GM10266 (cell line): Measurements from ENCODE around the gene FXYD4.

Experiments
- DNase-seq: peaks from one replicate; pipeline ENCODE4 v3.0.0; 2012; ENCODE audit errors: extremely low spot score
- TF ChIP-seq, protein P1 (sequence below): IDR thresholded peaks from 2 replicates; pipeline ENCODE4 v1.5.1; 2012; ENCODE audit warnings: mild to moderate bottlenecking, low read depth; ENCODE audit not compliant: control insufficient read depth, insufficient read depth; ENCODE audit errors: missing control alignments

The FXYD4 gene

GRCh38 chr10:43383204-43383971 is 12.0 kb downstream of the FXYD4 start:
- TF ChIP-seq, protein P1, sequence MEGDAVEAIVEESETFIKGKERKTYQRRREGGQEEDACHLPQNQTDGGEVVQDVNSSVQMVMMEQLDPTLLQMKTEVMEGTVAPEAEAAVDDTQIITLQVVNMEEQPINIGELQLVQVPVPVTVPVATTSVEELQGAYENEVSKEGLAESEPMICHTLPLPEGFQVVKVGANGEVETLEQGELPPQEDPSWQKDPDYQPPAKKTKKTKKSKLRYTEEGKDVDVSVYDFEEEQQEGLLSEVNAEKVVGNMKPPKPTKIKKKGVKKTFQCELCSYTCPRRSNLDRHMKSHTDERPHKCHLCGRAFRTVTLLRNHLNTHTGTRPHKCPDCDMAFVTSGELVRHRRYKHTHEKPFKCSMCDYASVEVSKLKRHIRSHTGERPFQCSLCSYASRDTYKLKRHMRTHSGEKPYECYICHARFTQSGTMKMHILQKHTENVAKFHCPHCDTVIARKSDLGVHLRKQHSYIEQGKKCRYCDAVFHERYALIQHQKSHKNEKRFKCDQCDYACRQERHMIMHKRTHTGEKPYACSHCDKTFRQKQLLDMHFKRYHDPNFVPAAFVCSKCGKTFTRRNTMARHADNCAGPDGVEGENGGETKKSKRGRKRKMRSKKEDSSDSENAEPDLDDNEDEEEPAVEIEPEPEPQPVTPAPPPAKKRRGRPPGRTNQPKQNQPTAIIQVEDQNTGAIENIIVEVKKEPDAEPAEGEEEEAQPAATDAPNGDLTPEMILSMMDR = no peak
- no peak for DNase-seq

GRCh38 chr10:43384252-43385221 is 13.1 kb downstream of the FXYD4 start:
- DNase-seq = no peak
- TF ChIP-seq, protein P1 = no peak

DNA sequence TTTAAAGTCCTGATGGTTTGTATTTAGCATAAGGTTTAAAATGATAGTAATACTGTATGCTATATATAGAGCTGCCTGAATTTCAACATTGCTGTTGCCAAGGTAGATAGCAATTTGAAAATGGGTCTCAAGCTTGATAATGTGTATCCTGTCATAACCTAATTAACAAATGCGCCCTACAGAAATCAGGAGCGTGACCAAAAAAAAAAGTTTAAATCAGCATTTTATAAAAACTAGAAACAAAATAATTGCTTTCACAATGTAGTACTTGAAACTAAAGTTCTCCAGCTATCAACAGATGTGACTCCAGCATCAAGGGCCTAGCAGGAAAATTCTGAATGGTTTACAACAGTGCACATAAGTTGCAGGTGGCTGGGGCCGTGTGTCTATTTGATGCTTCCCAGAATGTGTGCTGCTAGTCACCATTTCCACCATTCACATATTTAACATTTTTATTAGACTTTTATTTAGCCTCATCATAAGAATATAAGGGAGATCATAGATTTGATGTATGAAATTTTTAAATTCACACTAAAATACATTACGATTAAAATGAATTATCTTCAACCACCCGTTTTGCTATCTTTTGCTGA is 14.1 kb downstream of the FXYD4 start:
- TF ChIP-seq, protein P1 = no peak
- no peak for DNase-seq

DNA sequence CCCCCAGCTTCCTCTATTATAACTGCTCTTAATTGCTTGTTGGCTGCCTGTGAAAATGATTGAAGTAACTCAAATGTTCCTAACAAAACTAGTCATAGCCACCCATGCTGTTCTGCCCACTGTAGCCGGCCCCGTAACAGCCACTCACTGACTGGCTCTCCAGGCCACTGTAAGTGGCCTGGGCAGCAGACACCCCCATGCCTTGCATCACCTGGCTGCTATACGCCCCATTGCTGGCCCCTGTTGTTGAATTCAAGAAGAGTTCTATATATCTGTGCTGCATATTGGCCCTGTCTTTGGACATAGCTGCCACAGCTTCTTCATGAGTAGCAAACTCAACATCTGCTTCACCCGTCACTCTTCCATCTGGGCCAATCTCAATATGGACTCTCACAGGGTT is 15.1 kb downstream of the FXYD4 start:
- TF ChIP-seq, protein P1 = no peak
- no peak for DNase-seq

DNA sequence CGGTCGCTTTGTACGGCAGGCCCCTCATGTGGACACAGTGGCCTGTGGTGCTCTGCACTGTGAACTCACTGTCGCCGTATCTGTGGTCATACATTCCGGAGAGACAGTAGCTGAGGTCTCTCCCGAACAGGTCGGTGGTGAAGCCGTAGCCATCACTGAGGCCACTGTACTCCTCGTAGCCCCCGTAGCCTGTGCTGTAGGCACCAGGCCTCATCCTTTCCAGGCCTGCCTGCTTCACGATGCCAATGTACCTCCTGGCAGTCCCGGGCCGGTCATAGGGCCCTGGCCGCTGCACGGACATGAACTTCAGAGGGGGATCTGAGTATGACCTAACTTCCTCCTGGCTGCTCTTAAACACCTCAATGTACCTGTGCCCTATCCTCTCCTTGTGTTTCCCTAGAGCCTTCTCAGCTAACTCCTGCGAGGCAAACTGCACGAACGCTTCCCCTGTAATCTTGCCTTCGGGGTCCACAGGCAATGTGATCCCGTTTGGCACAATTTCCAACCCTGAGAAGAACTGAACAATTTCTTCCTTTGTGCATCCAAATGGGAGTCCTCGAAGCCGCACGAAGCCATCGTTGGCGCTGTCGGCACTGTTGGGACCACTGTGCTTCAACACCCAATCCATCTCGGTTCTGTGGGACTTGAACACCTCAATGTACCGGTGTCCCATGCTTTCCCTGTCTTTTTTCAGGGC is 15.7 kb downstream of the FXYD4 start:
- no peak for DNase-seq
- TF ChIP-seq, protein P1 = no peak

- no peak for DNase-seq
- TF ChIP-seq, protein P1 = no peak
These were observed 16.2 kb downstream of the FXYD4 start for GRCh38 chr10:43387678-43388032.
